ENCODE data around the gene LOXHD1.

The LOXHD1 gene

GRCh38 chr18:46449033-46449432 lies 208.0 kb downstream of the LOXHD1 start:
- Histone ChIP-seq H2BK12ac (ENCODE audit: low read length in 2 of 2) (no peak overlapping the region), H3K18ac (ENCODE audit: low read depth in 1 of 2, low read length in 2 of 2) (no peak overlapping the region), H2AFZ (ENCODE audit: low read depth, low read length) (no peak overlapping the region), H3K14ac (ENCODE audit: low read length in 2 of 2) (no peak overlapping the region), H3K9me3 (ENCODE audit: control insufficient read depth, low read length) (peaks cover 13% of the 10 kb centered on the region), H4K91ac (ENCODE audit: low read length) (no peak overlapping the region), H2BK15ac (ENCODE audit: low read depth, poor library complexity, severe bottlenecking) (no peak overlapping the region), H3K27me3 (ENCODE audit: control insufficient read depth in 1 of 2, insufficient read depth in 1 of 2, low read length in 2 of 2) (peaks cover 0 to 3% of the 10 kb centered on the region in 2 experiments), H3K4ac (ENCODE audit: low read depth in 1 of 2, low read length in 2 of 2) (no peak overlapping the region), H3K79me1 (replicated peaks; ENCODE audit: low read length, poor library complexity, severe bottlenecking) (no peaks in the 10 kb centered on the region), H3K36me3 (ENCODE audit: control insufficient read depth in 1 of 2, insufficient read depth in 2 of 2, low read depth in 1 of 2, low read length in 2 of 2) (no peaks in the 10 kb centered on the region), H3K9ac (ENCODE audit: low read length) (no peak overlapping the region), H4K8ac (ENCODE audit: low read length) (no peak overlapping the region), H3K27ac (ENCODE audit: low read length, poor library complexity, severe bottlenecking) (no peak overlapping the region), H2BK120ac (ENCODE audit: low read depth, low read length) (no peak overlapping the region), H2BK5ac (ENCODE audit: low read depth, low read length, poor library complexity, severe bottlenecking) (no peak overlapping the region), H3K4me2 (ENCODE audit: low read length, poor library complexity, severe bottlenecking) (no peak overlapping the region), H3K4me3 (ENCODE audit: insufficient read depth in 1 of 2, low read depth in 1 of 2, low read length in 2 of 2) (no peak overlapping the region), H3K23ac (ENCODE audit: low read length in 2 of 2) (no peak overlapping the region), H2AK5ac (ENCODE audit: low read length, severe bottlenecking) (no peak overlapping the region), H3K4me1 (ENCODE audit: control insufficient read depth, insufficient read depth, low read depth, low read length) (peaks cover 2% of the 10 kb centered on the region)
- 100% methylated on average over 1 of the region's 2 CpGs for WGBS
- no peak for DNase-seq

GRCh38 chr18:46448347-46448746 lies 208.7 kb downstream of the LOXHD1 start:
- no peak overlapping the region for H3K4me2 ChIP-seq (ENCODE audit: low read length, poor library complexity, severe bottlenecking)
- no peaks in the 10 kb centered on the region for H3K79me1 ChIP-seq (replicated peaks; ENCODE audit: low read length, poor library complexity, severe bottlenecking)
- no peak overlapping the region for H2BK120ac ChIP-seq (ENCODE audit: low read depth, low read length)
- no peak overlapping the region for H3K4ac ChIP-seq (ENCODE audit: low read depth in 1 of 2, low read length in 2 of 2)
- no peaks in the 10 kb centered on the region for H3K36me3 ChIP-seq (ENCODE audit: control insufficient read depth in 1 of 2, insufficient read depth in 2 of 2, low read depth in 1 of 2, low read length in 2 of 2)
- H2BK12ac ChIP-seq (ENCODE audit: low read length in 2 of 2) = no peak overlapping the region
- WGBS = 20% methylated on average over 4 of the region's 4 CpGs
- H3K4me3 ChIP-seq (ENCODE audit: insufficient read depth in 1 of 2, low read depth in 1 of 2, low read length in 2 of 2) = no peak overlapping the region
- DNase-seq = no peak
- no peak overlapping the region for H2BK15ac ChIP-seq (ENCODE audit: low read depth, poor library complexity, severe bottlenecking)
- H3K9me3 ChIP-seq (ENCODE audit: control insufficient read depth, low read length) = peaks cover 13% of the 10 kb centered on the region
- H3K4me1 ChIP-seq (ENCODE audit: control insufficient read depth, insufficient read depth, low read depth, low read length) = peaks cover 2% of the 10 kb centered on the region
- H4K91ac ChIP-seq (ENCODE audit: low read length) = no peak overlapping the region
- H4K8ac ChIP-seq (ENCODE audit: low read length) = no peak overlapping the region
- H3K14ac ChIP-seq (ENCODE audit: low read length in 2 of 2) = no peak overlapping the region
- H3K27me3 ChIP-seq (ENCODE audit: control insufficient read depth in 1 of 2, insufficient read depth in 1 of 2, low read length in 2 of 2) = peaks cover 0 to 3% of the 10 kb centered on the region in 2 experiments
- no peak overlapping the region for H3K27ac ChIP-seq (ENCODE audit: low read length, poor library complexity, severe bottlenecking)
- no peak overlapping the region for H3K18ac ChIP-seq (ENCODE audit: low read depth in 1 of 2, low read length in 2 of 2)
- no peak overlapping the region for H2AK5ac ChIP-seq (ENCODE audit: low read length, severe bottlenecking)
- no peak overlapping the region for H2BK5ac ChIP-seq (ENCODE audit: low read depth, low read length, poor library complexity, severe bottlenecking)
- H3K9ac ChIP-seq (ENCODE audit: low read length) = no peak overlapping the region
- H2AFZ ChIP-seq (ENCODE audit: low read depth, low read length) = no peak overlapping the region
- no peak overlapping the region for H3K23ac ChIP-seq (ENCODE audit: low read length in 2 of 2)

- WGBS = 77% methylated on average over 5 of the region's 5 CpGs
- no peak overlapping the region for H3K4ac ChIP-seq (ENCODE audit: low read depth in 1 of 2, low read length in 2 of 2)
- peaks cover 0 to 3% of the 10 kb centered on the region in 2 experiments for H3K27me3 ChIP-seq (ENCODE audit: control insufficient read depth in 1 of 2, insufficient read depth in 1 of 2, low read length in 2 of 2)
- H3K14ac ChIP-seq (ENCODE audit: low read length in 2 of 2) = no peak overlapping the region
- H3K9ac ChIP-seq (ENCODE audit: low read length) = no peak overlapping the region
- no peaks in the 10 kb centered on the region for H3K79me1 ChIP-seq (replicated peaks; ENCODE audit: low read length, poor library complexity, severe bottlenecking)
- H4K91ac ChIP-seq (ENCODE audit: low read length) = no peak overlapping the region
- H3K36me3 ChIP-seq (ENCODE audit: control insufficient read depth in 1 of 2, insufficient read depth in 2 of 2, low read depth in 1 of 2, low read length in 2 of 2) = no peaks in the 10 kb centered on the region
- H3K4me1 ChIP-seq (ENCODE audit: control insufficient read depth, insufficient read depth, low read depth, low read length) = peaks cover under 1% of the 10 kb centered on the region
- H2AK5ac ChIP-seq (ENCODE audit: low read length, severe bottlenecking) = no peak overlapping the region
- no peak overlapping the region for H2BK12ac ChIP-seq (ENCODE audit: low read length in 2 of 2)
- H2AFZ ChIP-seq (ENCODE audit: low read depth, low read length) = no peak overlapping the region
- H3K27ac ChIP-seq (ENCODE audit: low read length, poor library complexity, severe bottlenecking) = no peak overlapping the region
- H2BK120ac ChIP-seq (ENCODE audit: low read depth, low read length) = no peak overlapping the region
- H2BK5ac ChIP-seq (ENCODE audit: low read depth, low read length, poor library complexity, severe bottlenecking) = no peak overlapping the region
- H3K4me3 ChIP-seq (ENCODE audit: insufficient read depth in 1 of 2, low read depth in 1 of 2, low read length in 2 of 2) = no peak overlapping the region
- H3K9me3 ChIP-seq (ENCODE audit: control insufficient read depth, low read length) = peaks cover 13% of the 10 kb centered on the region
- no peak overlapping the region for H2BK15ac ChIP-seq (ENCODE audit: low read depth, poor library complexity, severe bottlenecking)
- H3K18ac ChIP-seq (ENCODE audit: low read depth in 1 of 2, low read length in 2 of 2) = no peak overlapping the region
- no peak overlapping the region for H3K4me2 ChIP-seq (ENCODE audit: low read length, poor library complexity, severe bottlenecking)
- H4K8ac ChIP-seq (ENCODE audit: low read length) = no peak overlapping the region
- no peak overlapping the region for H3K23ac ChIP-seq (ENCODE audit: low read length in 2 of 2)
- DNase-seq = no peak
Measured at GRCh38 chr18:46447792-46448191, 209.2 kb downstream of the LOXHD1 start.

DNA sequence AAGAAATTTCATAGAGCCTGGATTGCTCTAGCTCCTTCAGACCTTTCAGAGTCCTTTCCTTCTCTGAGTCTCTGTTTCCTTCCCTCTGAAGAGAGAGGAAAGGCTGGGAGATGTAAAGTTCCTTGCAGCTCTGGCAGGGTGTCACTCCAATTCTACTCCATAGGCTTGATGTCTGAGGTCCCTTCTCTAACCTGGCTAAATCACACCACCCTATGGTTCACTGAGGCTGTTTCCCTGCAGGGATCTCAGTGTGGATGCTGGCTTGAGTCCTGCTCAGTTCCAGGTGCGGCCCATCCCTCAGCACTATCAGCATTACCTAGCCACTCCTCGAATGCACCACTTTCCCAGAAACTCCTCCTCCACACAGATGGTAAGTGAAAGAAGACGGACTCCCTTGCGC lies 209.7 kb downstream of the LOXHD1 start:
- Histone ChIP-seq H2AK5ac (ENCODE audit: low read length, severe bottlenecking) (no peak overlapping the region), H3K27ac (ENCODE audit: low read length, poor library complexity, severe bottlenecking) (no peak overlapping the region), H3K79me1 (replicated peaks; ENCODE audit: low read length, poor library complexity, severe bottlenecking) (no peaks in the 10 kb centered on the region), H3K4me3 (ENCODE audit: insufficient read depth in 1 of 2, low read depth in 1 of 2, low read length in 2 of 2) (no peak overlapping the region), H2BK120ac (ENCODE audit: low read depth, low read length) (no peak overlapping the region), H2BK15ac (ENCODE audit: low read depth, poor library complexity, severe bottlenecking) (no peak overlapping the region), H3K23ac (ENCODE audit: low read length in 2 of 2) (no peak overlapping the region), H3K4ac (ENCODE audit: low read depth in 1 of 2, low read length in 2 of 2) (no peak overlapping the region), H3K18ac (ENCODE audit: low read depth in 1 of 2, low read length in 2 of 2) (no peak overlapping the region), H3K9me3 (ENCODE audit: control insufficient read depth, low read length) (peaks cover 13% of the 10 kb centered on the region), H3K36me3 (ENCODE audit: control insufficient read depth in 1 of 2, insufficient read depth in 2 of 2, low read depth in 1 of 2, low read length in 2 of 2) (no peaks in the 10 kb centered on the region), H4K8ac (ENCODE audit: low read length) (no peak overlapping the region), H2BK12ac (ENCODE audit: low read length in 2 of 2) (no peak overlapping the region), H3K4me1 (ENCODE audit: control insufficient read depth, insufficient read depth, low read depth, low read length) (no peaks in the 10 kb centered on the region), H3K4me2 (ENCODE audit: low read length, poor library complexity, severe bottlenecking) (no peak overlapping the region), H3K27me3 (ENCODE audit: control insufficient read depth in 1 of 2, insufficient read depth in 1 of 2, low read length in 2 of 2) (peaks cover 0 to 3% of the 10 kb centered on the region in 2 experiments), H4K91ac (ENCODE audit: low read length) (no peak overlapping the region), H2AFZ (ENCODE audit: low read depth, low read length) (no peak overlapping the region), H3K9ac (ENCODE audit: low read length) (no peak overlapping the region), H3K14ac (ENCODE audit: low read length in 2 of 2) (no peak overlapping the region), H2BK5ac (ENCODE audit: low read depth, low read length, poor library complexity, severe bottlenecking) (no peak overlapping the region)
- 61% methylated on average over 4 of the region's 4 CpGs for WGBS
- no peak for DNase-seq

Data from mesenchymal stem cell (in vitro differentiated cells and primary cell).